Stimulated activated CD4-positive, alpha-beta T cell treated with anti-CD3 and anti-CD28 coated beads, Interleukin-2, amount 100 ng/mL, for 4 hours (primary cell): Measurements from ENCODE around the gene NYAP1.
"Not testable (repeated sequence)": the region's sequence is repeated elsewhere in the genome, so short reads cannot be mapped to it uniquely, and the experiment has no call there.

Experiments
- DNase-seq: peaks from one replicate; pipeline ENCODE4 v3.0.0-alpha.2; 2020; ENCODE audit warnings: low read depth

Gene NYAP1

GRCh38 chr7:100483722-100484672 lies at the start of gene NYAP1:
Gene NYAP1, plus strand, starts transcription at chr7:100483927. Its CDS starts 1,385 bp downstream, at chr7:100485312.
- peak; percentile 31 for DNase-seq

- no peak for DNase-seq
Measured at GRCh38 chr7:100434297-100435144, 49.2 kb upstream of the NYAP1 start.

- peak; percentile 35 for DNase-seq
Measured at GRCh38 chr7:100435401-100436304, 48.1 kb upstream of the NYAP1 start.

GRCh38 chr7:100437150-100438100 lies 46.3 kb upstream of the NYAP1 start:
- no peak for DNase-seq

- no peak for DNase-seq
Measured at GRCh38 chr7:100438172-100438571, 45.6 kb upstream of the NYAP1 start.

- DNase-seq, result not testable (repeated sequence)
Measured at GRCh38 chr7:100438731-100439130, 45.0 kb upstream of the NYAP1 start.

GRCh38 chr7:100439244-100439643 lies 44.5 kb upstream of the NYAP1 start:
- not testable (repeated sequence) for DNase-seq

- no peak for DNase-seq
Measured at GRCh38 chr7:100441641-100442535, 41.8 kb upstream of the NYAP1 start.

- no peak for DNase-seq
Measured at GRCh38 chr7:100443096-100443840, 40.5 kb upstream of the NYAP1 start.

- no peak for DNase-seq
Measured at GRCh38 chr7:100444311-100445278, 39.1 kb upstream of the NYAP1 start.

- DNase-seq, result no peak
Measured at GRCh38 chr7:100446040-100446439, 37.7 kb upstream of the NYAP1 start.

- not testable (repeated sequence) for DNase-seq
Measured at GRCh38 chr7:100447363-100447762, 36.4 kb upstream of the NYAP1 start.

GRCh38 chr7:100449190-100449795 lies 34.4 kb upstream of the NYAP1 start:
- no peak for DNase-seq

- no peak for DNase-seq
Measured at GRCh38 chr7:100452513-100452912, 31.2 kb upstream of the NYAP1 start.

- DNase-seq, result not testable (repeated sequence)
Measured at GRCh38 chr7:100453854-100454253, 29.9 kb upstream of the NYAP1 start.

GRCh38 chr7:100455206-100455605 lies 28.5 kb upstream of the NYAP1 start:
- no peak for DNase-seq

GRCh38 chr7:100456562-100456961 lies 27.2 kb upstream of the NYAP1 start:
- DNase-seq, result no peak
